HepG2 (cell line): Measurements from ENCODE around the gene CLDN5. TPM values are rescaled to one million over a fixed set of nuclear protein-coding genes. Genes with fewer than 3 reads are reported as not detected.

Experiments used
- BCL6 ChIP-seq: IDR thresholded peaks from 2 replicates; pipeline ENCODE4 v1.6.1; 2016; ENCODE audit warnings: missing genetic modification reagents, missing compliant biosample characterization
- BRCA1 ChIP-seq: sonication (generic); formaldehyde crosslinking; IDR thresholded peaks from 2 replicates; pipeline ENCODE4 v1.4.0; 2020; ENCODE audit warnings: missing genetic modification reagents
- CBFB ChIP-seq: sonication (generic); formaldehyde crosslinking; IDR thresholded peaks from 2 replicates; pipeline ENCODE4 v1.4.0; 2020; ENCODE audit warnings: missing genetic modification reagents
- JUND ChIP-seq: sonication (generic); formaldehyde crosslinking; IDR thresholded peaks from 2 replicates; pipeline ENCODE4 v1.8.0; 2022; ENCODE audit warnings: mild to moderate bottlenecking, missing genetic modification reagents
- MAFG ChIP-seq: sonication (generic); formaldehyde crosslinking; IDR thresholded peaks from 2 replicates; pipeline ENCODE4 v1.5.1; 2020; ENCODE audit warnings: mild to moderate bottlenecking, missing genetic modification reagents
- MIER2 ChIP-seq: IDR thresholded peaks from 2 replicates; pipeline ENCODE4 v1.6.1; 2016; ENCODE audit warnings: missing biosample characterization, missing genetic modification reagents
- MTA1 ChIP-seq: sonication (generic); formaldehyde crosslinking; IDR thresholded peaks from 2 replicates; pipeline ENCODE4 v1.4.0; 2020; ENCODE audit warnings: missing genetic modification reagents, mild to moderate bottlenecking, borderline replicate concordance
- MTA3 ChIP-seq: sonication (generic); formaldehyde crosslinking; IDR thresholded peaks from 2 replicates; pipeline ENCODE4 v1.4.0; 2020; ENCODE audit warnings: missing genetic modification reagents
- MTF2 ChIP-seq: sonication (generic); formaldehyde crosslinking; IDR thresholded peaks from 2 replicates; pipeline ENCODE4 v1.5.0; 2020; ENCODE audit warnings: missing genetic modification reagents, borderline replicate concordance
- MXD3 ChIP-seq: IDR thresholded peaks from 2 replicates; pipeline ENCODE4 v1.6.1; 2016; ENCODE audit warnings: mild to moderate bottlenecking, missing biosample characterization, missing genetic modification reagents
- NFE2 ChIP-seq: sonication (generic); formaldehyde crosslinking; IDR thresholded peaks from 2 replicates; pipeline ENCODE4 v1.4.0; 2020; ENCODE audit warnings: missing genetic modification reagents
- NFIB ChIP-seq: sonication (generic); formaldehyde crosslinking; IDR thresholded peaks from 2 replicates; pipeline ENCODE4 v1.9.0; 2021; ENCODE audit warnings: missing genetic modification reagents, mild to moderate bottlenecking, borderline replicate concordance
- NFYB ChIP-seq: sonication (generic); formaldehyde crosslinking; IDR thresholded peaks from 2 replicates; pipeline ENCODE4 v1.4.0; 2020; ENCODE audit warnings: missing genetic modification reagents
- RARA ChIP-seq: IDR thresholded peaks from 2 replicates; pipeline ENCODE4 v1.6.1; 2016; ENCODE audit warnings: missing genetic modification reagents, missing compliant biosample characterization
- SAP130 ChIP-seq: IDR thresholded peaks from 2 replicates; pipeline ENCODE4 v1.6.1; 2016; ENCODE audit warnings: low read depth
- SMC3 ChIP-seq: IDR thresholded peaks from 2 replicates; pipeline ENCODE4 v1.6.1; 2011; ENCODE audit warnings: low read length, improper control_type of control experiment
- TOE1 ChIP-seq: sonication (generic); formaldehyde crosslinking; IDR thresholded peaks from 2 replicates; pipeline ENCODE4 v1.4.0; 2020; ENCODE audit warnings: mild to moderate bottlenecking, missing genetic modification reagents
- ZFAT ChIP-seq: sonication (generic); formaldehyde crosslinking; conservative IDR thresholded peaks from 2 replicates; pipeline ENCODE4 v1.8.1; 2023; ENCODE audit warnings: missing genetic modification reagents, inconsistent platforms
- ZFX ChIP-seq: sonication (generic); formaldehyde crosslinking; IDR thresholded peaks from 2 replicates; pipeline ENCODE4 v1.4.0; 2020; ENCODE audit warnings: mild to moderate bottlenecking, low read depth, missing genetic modification reagents, moderate library complexity
- ZNF143 ChIP-seq: sonication (generic); formaldehyde crosslinking; IDR thresholded peaks from 2 replicates; pipeline ENCODE4 v1.4.0; 2020; ENCODE audit warnings: missing genetic modification reagents
- ZNF20 ChIP-seq: sonication (generic); formaldehyde crosslinking; IDR thresholded peaks from 2 replicates; pipeline ENCODE4 v1.4.0; 2020; ENCODE audit warnings: mild to moderate bottlenecking, moderate library complexity, missing genetic modification reagents
- ZNF232 ChIP-seq: sonication (generic); formaldehyde crosslinking; IDR thresholded peaks from 2 replicates; pipeline ENCODE4 v1.4.0; 2020; ENCODE audit warnings: missing genetic modification reagents, borderline replicate concordance
- ZNF235 ChIP-seq: sonication (generic); formaldehyde crosslinking; IDR thresholded peaks from 2 replicates; pipeline ENCODE4 v1.8.1; 2023; ENCODE audit warnings: mild to moderate bottlenecking, missing genetic modification reagents, borderline replicate concordance
- ZNF260 ChIP-seq: sonication (generic); formaldehyde crosslinking; IDR thresholded peaks from 2 replicates; pipeline ENCODE4 v1.4.0; 2020; ENCODE audit warnings: missing genetic modification reagents, low read depth, mild to moderate bottlenecking, borderline replicate concordance
- ZNF3 ChIP-seq: IDR thresholded peaks from 2 replicates; pipeline ENCODE4 v1.7.0; 2017; ENCODE audit warnings: inconsistent platforms
- ZNF337 ChIP-seq: sonication (generic); formaldehyde crosslinking; IDR thresholded peaks from 2 replicates; pipeline ENCODE4 v1.5.1; 2020; ENCODE audit warnings: missing genetic modification reagents, low read depth, mild to moderate bottlenecking, borderline replicate concordance
- ZNF430 ChIP-seq: sonication (generic); formaldehyde crosslinking; IDR thresholded peaks from 2 replicates; pipeline ENCODE4 v1.9.0; 2021; ENCODE audit warnings: mild to moderate bottlenecking, missing genetic modification reagents
- ZNF530 ChIP-seq: sonication (generic); formaldehyde crosslinking; IDR thresholded peaks from 2 replicates; pipeline ENCODE4 v1.5.0; 2020; ENCODE audit warnings: low read depth, mild to moderate bottlenecking, missing genetic modification reagents
- ZNF570 ChIP-seq: sonication (generic); formaldehyde crosslinking; IDR thresholded peaks from 2 replicates; pipeline ENCODE4 v1.4.0; 2020; ENCODE audit warnings: mild to moderate bottlenecking, missing genetic modification reagents, borderline replicate concordance
- ZNF850 ChIP-seq: sonication (generic); formaldehyde crosslinking; conservative IDR thresholded peaks from 2 replicates; pipeline ENCODE4 v1.9.0; 2021; ENCODE audit warnings: mild to moderate bottlenecking, missing genetic modification reagents
- polyA plus RNA-seq, 8 experiments: library from polyadenylated mRNA; depleted of rRNA in 3 of 8; stranded (reverse) in 7 of 8; unstranded in 1 of 8; fragments of >200 nt; fragmentation: Illumina TruSeq in 4 of 8; extraction: Trizol in 4 of 8; gene quantifications; 2 replicates each; pipeline versions ENCODE4 v1.2.1 to v1.2.3, GENCODE V29; 2011 to 2016; ENCODE audit warnings: low read depth in 4 of 8, missing spikeins in 1 of 8, mixed read lengths in 1 of 8; ENCODE audit not compliant: insufficient read depth in 1 of 8
- total RNA-seq, 5 experiments: library from RNA; depleted of rRNA; stranded (reverse); fragments of >200 nt; fragmentation: Illumina TruSeq; extraction: Trizol; gene quantifications; 2 replicates each; pipeline ENCODE4 v1.2.3, GENCODE V29; 2016; ENCODE audit warnings: low read depth in 1 of 5
- TF ChIP-seq, protein P1 (sequence below): sonication (generic); formaldehyde crosslinking; IDR thresholded peaks from 2 replicates; pipeline ENCODE4 v1.5.0; 2020; ENCODE audit warnings: missing genetic modification reagents, mild to moderate bottlenecking, borderline replicate concordance

Gene CLDN5
- total and polyA plus RNA-seq, 2 of the 13 experiments (the other 11 are each of a cell fraction or from before 2014, with no cell fraction given): not detected

GRCh38 chr22:19479355-19480172 is 44.6 kb downstream of the CLDN5 start, which contains the start of gene CDC45 (continued):
- TF ChIP-seq ZNF232 (CRISPR knock-in tag) (no peak), ZNF850 (CRISPR knock-in tag) (no peak), SMC3 (no peak), ZNF570 (CRISPR knock-in tag) (no peak), ZNF143 (peak; percentile 97), MXD3 (CRISPR knock-in tag) (0 out of 2 replicates have a peak, but pooled peaks have one; percentile 62), TOE1 (CRISPR knock-in tag) (no peak), ZNF260 (no peak), MTA1 (CRISPR knock-in tag) (no peak; the same call in 1 of the 2 replicates), MAFG (CRISPR knock-in tag) (no peak), ZNF430 (CRISPR knock-in tag) (no peak; the same call in 1 of the 2 replicates), NFYB (CRISPR knock-in tag) (peak; percentile 90), ZNF20 (CRISPR knock-in tag) (no peak), ZFAT (CRISPR knock-in tag) (no peak), JUND (CRISPR knock-in tag) (no peak), ZFX (CRISPR knock-in tag) (peak; percentile 27; the same call in 1 of the 2 replicates), ZNF337 (CRISPR knock-in tag) (no peak), ZNF530 (CRISPR knock-in tag) (no peak), MTA3 (CRISPR knock-in tag) (no peak), CBFB (CRISPR knock-in tag) (0 out of 2 replicates have a peak, but pooled peaks have one; percentile 16), MTF2 (CRISPR knock-in tag) (no peak), BRCA1 (CRISPR knock-in tag) (no peak), BCL6 (CRISPR knock-in tag) (no peak), MIER2 (CRISPR knock-in tag) (no peak), NFE2 (CRISPR knock-in tag) (no peak), ZNF3 (CRISPR knock-in tag) (no peak), NFIB (CRISPR knock-in tag) (no peak), ZNF235 (no peak), RARA (CRISPR knock-in tag) (peak; percentile 32), SAP130 (CRISPR knock-in tag) (peak; percentile 99)
- TF ChIP-seq, protein P1, sequence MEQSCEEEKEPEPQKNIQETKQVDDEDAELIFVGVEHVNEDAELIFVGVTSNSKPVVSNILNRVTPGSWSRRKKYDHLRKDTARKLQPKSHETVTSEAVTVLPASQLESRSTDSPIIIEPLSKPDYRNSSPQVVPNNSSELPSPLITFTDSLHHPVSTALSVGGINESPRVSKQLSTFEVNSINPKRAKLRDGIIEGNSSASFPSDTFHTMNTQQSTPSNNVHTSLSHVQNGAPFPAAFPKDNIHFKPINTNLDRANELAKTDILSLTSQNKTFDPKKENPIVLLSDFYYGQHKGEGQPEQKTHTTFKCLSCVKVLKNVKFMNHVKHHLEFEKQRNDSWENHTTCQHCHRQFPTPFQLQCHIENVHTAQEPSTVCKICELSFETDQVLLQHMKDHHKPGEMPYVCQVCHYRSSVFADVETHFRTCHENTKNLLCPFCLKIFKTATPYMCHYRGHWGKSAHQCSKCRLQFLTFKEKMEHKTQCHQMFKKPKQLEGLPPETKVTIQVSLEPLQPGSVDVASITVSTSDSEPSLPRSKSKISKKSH (CRISPR knock-in tag): peak; percentile 73; the same call in 1 of the 2 replicates
